K562 (cell line): ENCODE data around the gene NUDCD3. TPM values are rescaled to one million over a fixed set of nuclear protein-coding genes. Genes with fewer than 3 reads are reported as not detected.

Source experiments
- ATAC-seq: fragments of 200-7000 bp; cut with Tn5 transposase; 3 replicates; pipeline ENCODE4 v1.9.1; 2020; ENCODE audit warnings: moderate library complexity
- BruUV-seq: library from RNA; stranded (reverse); fragments of 400-500 nt; replicated peaks from 2 replicates; lab custom pipeline; 2021; lab: Mats Ljungman, UMichigan
- CTCF ChIA-PET: fragments of 300-600 bp; formaldehyde crosslinking; extraction: SDS; loops from one replicate; lab custom pipeline; 2021; ENCODE audit warnings: low intra/inter-chr PET ratio; lab: Yijun Ruan, JAX
- POLR2A ChIA-PET: fragments of 300-600, 350-650 bp; sonication (Branson Sonifier 250); formaldehyde crosslinking; extraction: SDS; loops from one replicate; lab custom pipeline; 2021; ENCODE audit warnings: antibody characterized with exemption, inconsistent platforms; lab: Yijun Ruan, JAX
- DNase-seq, 4 experiments: peaks; one replicate each; pipeline versions ENCODE4 v3.0.0 to v3.0.0-alpha.2; 2011 to 2018; ENCODE audit warnings: low spot score in 3 of 4, mixed read lengths in 3 of 4; ENCODE audit errors: extremely low read depth in 1 of 4
- FAIRE-seq: peaks from 2 replicates; lab custom pipeline; 2011; peaks lifted over from hg19 to GRCh38; lab: Jason Lieb, UNC
- H2AFZ ChIP-seq: 2 replicates; pipeline ENCODE4 v1.6.0; 2011; ENCODE audit warnings: low read depth, low read length, control low read depth, inconsistent platforms
- H3K27ac ChIP-seq: fragments of 200-600 bp; 3 replicates; pipeline ENCODE4 v1.8.0; 2011; ENCODE audit warnings: low read depth, mild to moderate bottlenecking, control low read depth, inconsistent platforms, low read length, moderate library complexity, mixed read lengths; ENCODE audit errors: extremely low read depth
- H3K27me3 ChIP-seq, 2 experiments: fragments of 300-600 bp in 1 of 2; 2 replicates in 1 of 2; 3 replicates in 1 of 2; pipeline versions ENCODE4 v1.6.0 to v1.8.0; 2011; ENCODE audit warnings: inconsistent platforms in 2 of 2, low read length in 2 of 2, mild to moderate bottlenecking in 1 of 2, mixed read lengths in 1 of 2, moderate library complexity in 1 of 2; ENCODE audit not compliant: control insufficient read depth in 2 of 2, insufficient read depth in 2 of 2
- H3K36me3 ChIP-seq: fragments of 300-600 bp; 3 replicates; pipeline ENCODE4 v1.8.0; 2011; ENCODE audit warnings: mild to moderate bottlenecking, low read length, inconsistent platforms; ENCODE audit not compliant: control insufficient read depth, insufficient read depth
- H3K4me1 ChIP-seq, 2 experiments: fragments of 200-600 bp in 1 of 2; replicated peaks in 1 of 2; 2 replicates in 1 of 2; 3 replicates in 1 of 2; pipeline versions ENCODE4 v1.5.1 to v1.8.0; 2011; ENCODE audit warnings: inconsistent platforms in 2 of 2, low read length in 2 of 2, mild to moderate bottlenecking in 1 of 2, mixed read lengths in 1 of 2, moderate library complexity in 1 of 2; ENCODE audit not compliant: control insufficient read depth in 2 of 2, insufficient read depth in 2 of 2
- H3K4me2 ChIP-seq: 2 replicates; pipeline ENCODE4 v1.6.1; 2011; ENCODE audit warnings: low read length, control low read depth, inconsistent platforms, mixed read lengths; ENCODE audit not compliant: insufficient read depth
- H3K4me3 ChIP-seq: fragments of 200-600 bp; sonication (generic), shearing (Covaris generic); 2 replicates; pipeline ENCODE4 v1.5.1; 2016; ENCODE audit warnings: control low read depth, inconsistent platforms
- H3K79me2 ChIP-seq: fragments of 200-600 bp; 3 replicates; pipeline ENCODE4 v1.8.0; 2011; ENCODE audit warnings: low read length, inconsistent platforms; ENCODE audit not compliant: control insufficient read depth, insufficient read depth
- H3K9ac ChIP-seq, 2 experiments: 2 replicates each; pipeline versions ENCODE4 v1.6.0 to v1.6.1; 2011; ENCODE audit warnings: low read depth in 2 of 2, low read length in 2 of 2, control low read depth in 1 of 2, inconsistent platforms in 1 of 2, mild to moderate bottlenecking in 1 of 2, mixed read lengths in 1 of 2; ENCODE audit not compliant: insufficient read depth in 1 of 2
- H3K9me1 ChIP-seq: one replicate; pipeline ENCODE4 v1.6.0; 2011; ENCODE audit warnings: inconsistent platforms, mild to moderate bottlenecking, low read length, moderate library complexity; ENCODE audit not compliant: control insufficient read depth, insufficient read depth
- H3K9me3 ChIP-seq: replicated peaks from 2 replicates; pipeline ENCODE4 v1.5.1; 2011; ENCODE audit warnings: low read depth, low read length, inconsistent platforms; ENCODE audit not compliant: control insufficient read depth, insufficient read depth
- H4K20me1 ChIP-seq: replicated peaks from 2 replicates; pipeline ENCODE4 v1.6.1; 2011; ENCODE audit warnings: low read length, inconsistent platforms, mixed read lengths; ENCODE audit not compliant: control insufficient read depth, insufficient read depth
- CCNT2 ChIP-seq: IDR thresholded peaks from 2 replicates; pipeline ENCODE4 v1.6.1; 2011; ENCODE audit warnings: borderline replicate concordance, low read depth, mild to moderate bottlenecking, moderate library complexity, mixed read lengths, low read length; ENCODE audit not compliant: insufficient read length; ENCODE audit errors: extremely low read depth
- CREB3L1 ChIP-seq: fragments of 450-650 bp; IDR thresholded peaks from 2 replicates; pipeline ENCODE4 v1.6.1; 2014; ENCODE audit warnings: low read depth, mild to moderate bottlenecking, moderate library complexity, borderline replicate concordance
- CREBBP ChIP-seq: IDR thresholded peaks from one replicate; pipeline ENCODE4 v1.6.1; 2012; ENCODE audit warnings: low read depth, mild to moderate bottlenecking, control low read depth, inconsistent platforms, low read length
- FOXA1 ChIP-seq: fragments of 450-650 bp; IDR thresholded peaks from 2 replicates; pipeline ENCODE4 v1.6.1; 2016; ENCODE audit warnings: mild to moderate bottlenecking, borderline replicate concordance
- HMBOX1 ChIP-seq: sonication (generic); IDR thresholded peaks from 2 replicates; pipeline ENCODE4 v1.6.1; 2016
- HMG20B ChIP-seq: fragments of 250-450 bp; sonication (Bioruptor Pico); IDR thresholded peaks from 2 replicates; pipeline ENCODE4 v1.5.0; 2021; ENCODE audit warnings: mild to moderate bottlenecking
- JUN ChIP-seq, 2 experiments: sonication (generic) in 1 of 2; formaldehyde crosslinking in 1 of 2; IDR thresholded peaks; 2 replicates each; pipeline versions ENCODE4 v1.6.1 to v1.8.0; 2012 to 2022; ENCODE audit warnings: borderline replicate concordance in 2 of 2, mild to moderate bottlenecking in 2 of 2, improper control_type of control experiment in 1 of 2, low read depth in 1 of 2, low read length in 1 of 2, missing genetic modification reagents in 1 of 2
- KDM1A ChIP-seq, 2 experiments: fragments of 450-650 bp; IDR thresholded peaks; 2 replicates each; pipeline ENCODE4 v1.6.1; 2016; ENCODE audit warnings: mild to moderate bottlenecking in 2 of 2
- MAX ChIP-seq: sonication (generic); formaldehyde crosslinking; IDR thresholded peaks from 2 replicates; pipeline ENCODE4 v1.9.0; 2022; ENCODE audit warnings: mild to moderate bottlenecking, missing genetic modification reagents
- MIER1 ChIP-seq: fragments of 450-650 bp; IDR thresholded peaks from 2 replicates; pipeline ENCODE4 v1.6.1; 2016; ENCODE audit warnings: antibody characterized with exemption, mild to moderate bottlenecking, low read depth
- NBN ChIP-seq: fragments of 450-650 bp; IDR thresholded peaks from 2 replicates; pipeline ENCODE4 v1.6.1; 2016; ENCODE audit warnings: low read depth, mild to moderate bottlenecking
- NFE2 ChIP-seq: IDR thresholded peaks from 2 replicates; pipeline ENCODE4 v1.6.1; 2014; ENCODE audit warnings: antibody characterized with exemption, low read depth
- SETDB1 ChIP-seq: IDR thresholded peaks from one replicate; pipeline ENCODE4 v1.6.1; 2012; ENCODE audit warnings: low read length, control low read depth, inconsistent platforms
- SIRT6 ChIP-seq: IDR thresholded peaks from one replicate; pipeline ENCODE4 v1.6.1; 2012; ENCODE audit warnings: low read depth, mild to moderate bottlenecking, control low read depth, inconsistent platforms, low read length, moderate library complexity
- SMC3 ChIP-seq: conservative IDR thresholded peaks from 2 replicates; pipeline ENCODE4 v1.6.1; 2011; ENCODE audit warnings: low read depth, low read length, improper control_type of control experiment; ENCODE audit not compliant: insufficient read depth
- SRF ChIP-seq, 2 experiments: fragments of 250-450, 450-650 bp in 1 of 2; sonication (Bioruptor Pico) in 1 of 2; sonication (generic) in 1 of 2; formaldehyde crosslinking; IDR thresholded peaks; 2 replicates each; pipeline versions ENCODE4 v1.5.0 to v1.5.1; 2020 to 2022; ENCODE audit warnings: mild to moderate bottlenecking in 1 of 2, missing genetic modification reagents in 1 of 2
- TFAP4 ChIP-seq: sonication (generic); formaldehyde crosslinking; IDR thresholded peaks from 2 replicates; pipeline ENCODE4 v1.8.0; 2022; ENCODE audit warnings: missing genetic modification reagents, mild to moderate bottlenecking, moderate library complexity, borderline replicate concordance
- ZBTB8A ChIP-seq: fragments of 450-650 bp; IDR thresholded peaks from 2 replicates; pipeline ENCODE4 v1.6.1; 2018; ENCODE audit warnings: mild to moderate bottlenecking, moderate library complexity; ENCODE audit not compliant: partially characterized antibody
- ZNF121 ChIP-seq: sonication (generic); formaldehyde crosslinking; conservative IDR thresholded peaks from 2 replicates; pipeline ENCODE4 v1.8.0; 2022; ENCODE audit warnings: missing genetic modification reagents
- ZNF79 ChIP-seq: fragments of 250-450 bp; sonication (Bioruptor Pico); IDR thresholded peaks from 2 replicates; pipeline ENCODE4 v1.4.0; 2020; ENCODE audit warnings: low read depth, mild to moderate bottlenecking, moderate library complexity
- WGBS: fragments of 100-300 bp; shearing (Covaris generic); methylation state at CpG from one replicate; pipeline ENCODE4 v1.1.6; 2016; ENCODE audit warnings: low coverage, mixed read lengths; ENCODE audit not compliant: insufficient coverage; ENCODE audit errors: missing lambda C conversion rate; 5-methylcytosine and 5-hydroxymethylcytosine counted together
- in situ Hi-C: fragments of 300-500 bp; cut with MboI; formaldehyde crosslinking; loops from 4 replicates; pipeline ENCODE4 v1.15.0; 2018; ENCODE audit warnings: inconsistent platforms, mixed read lengths
- intact Hi-C: fragments of 100-400 bp; cut with micrococcal nuclease; formaldehyde crosslinking; loops from 2 replicates; pipeline ENCODE4 v1.14.2; 2022
- polyA plus RNA-seq, 8 experiments: library from polyadenylated mRNA; depleted of rRNA in 4 of 8; stranded (reverse) in 5 of 8; unstranded in 3 of 8; fragments of >200 nt; fragmentation: Nextera tagmentation in 2 of 8; fragmentation: Illumina TruSeq in 1 of 8; extraction: Ambion mirVana in 2 of 8; extraction: Trizol in 1 of 8; gene quantifications; 2 replicates each; pipeline versions ENCODE4 v1.2.1 to v1.2.3, GENCODE V29; 2011 to 2014; ENCODE audit warnings: inconsistent platforms in 1 of 8, missing spikeins in 1 of 8
- total RNA-seq, 7 experiments: library from RNA; depleted of rRNA in 6 of 7; stranded (reverse); fragments of >200 nt in 6 of 7; fragmentation: Illumina TruSeq in 2 of 7; extraction: Trizol in 2 of 7; gene quantifications; 2 replicates each; pipeline versions ENCODE4 v1.2.1 to v1.2.3, GENCODE V29; 2011 to 2021; ENCODE audit warnings: low replicate concordance in 1 of 7

The NUDCD3 gene
- total and polyA plus RNA-seq, 9 of the 15 experiments (the other 6 are each of a cell fraction or from before 2014, with no cell fraction given) = 24.8 to 64.2 (median 42.6) TPM

GRCh38 chr7:44476313-44476712 is 14.1 kb downstream of the NUDCD3 start:
- in situ Hi-C loops = loop anchor here (10.0 kb wide), 1 partner anchor 232 kb away; no protein-coding TSS in a partner anchor

More at GRCh38 chr7:44476313-44476712, 14.1 kb downstream of the NUDCD3 start:
- no peaks in the 10 kb centered on the region; the same call in 1 of the 2 replicates for H3K9me3 ChIP-seq
- ChIA-PET CTCF (no interaction called here), POLR2A (interaction anchor here (1.2 kb wide), 1 partner anchor 25 kb away, joined by 4 read pairs; no protein-coding TSS in a partner anchor)
- 73% methylated on average over 5 of the region's 5 CpGs for WGBS
- intact Hi-C loops = loop anchor here (5.0 to 10.0 kb wide), 2 partner anchors 91 to 102 kb away; no protein-coding TSS in a partner anchor
- DNase-seq (no peak), ATAC-seq (no peak), FAIRE-seq (no peak)
- BruUV-seq = no TSS peak
- H3K36me3 ChIP-seq = peaks cover 76% of the 10 kb centered on the region
- no peaks in the 10 kb centered on the region for H3K9me1 ChIP-seq
- H3K4me1 ChIP-seq = no peaks in the 10 kb centered on the region; a peak in 1 of 5 replicates
- H2AFZ ChIP-seq = no peak overlapping the region
- H3K79me2 ChIP-seq = peaks cover 22% of the 10 kb centered on the region; the same call in 2 of the 3 replicates
- H4K20me1 ChIP-seq = peaks cover 9% of the 10 kb centered on the region
- no peak overlapping the region for H3K27ac ChIP-seq
- no peak for TF ChIP-seq CREB3L1
- no peak for TF ChIP-seq JUN (IDR thresholded peaks at IDR 0.05; ENCODE audit: borderline replicate concordance, low read depth, low read length)
- TF ChIP-seq JUN (CRISPR knock-in tag; IDR thresholded peaks at IDR 0.05; ENCODE audit: borderline replicate concordance) = no peak
- no peak for TF ChIP-seq NFE2
- no peak for TF ChIP-seq CCNT2
- no peak for TF ChIP-seq SIRT6
- TF ChIP-seq SRF (CRISPR knock-in tag; IDR thresholded peaks at IDR 0.05) = no peak
- TF ChIP-seq MAX (CRISPR knock-in tag) = no peak
- TF ChIP-seq ZNF121 = no peak
- no peak for TF ChIP-seq NBN
- no peak for TF ChIP-seq HMG20B (CRISPR knock-in tag)
- no peak for TF ChIP-seq HMBOX1
- TF ChIP-seq CREBBP = no peak
- no peak for TF ChIP-seq SETDB1
- no peak for TF ChIP-seq FOXA1
- TF ChIP-seq SMC3 = no peak
- TF ChIP-seq KDM1A (IDR thresholded peaks at IDR 0.05) = no peak
- no peak for TF ChIP-seq ZBTB8A
- no peak for TF ChIP-seq ZNF79 (CRISPR knock-in tag)
- TF ChIP-seq MIER1 = no peak
- no peak for TF ChIP-seq TFAP4 (CRISPR knock-in tag)
- no peak overlapping the region for H3K4me2 ChIP-seq
- no peak overlapping the region for H3K9ac ChIP-seq
- H3K4me3 ChIP-seq = no peak overlapping the region
- H3K27me3 ChIP-seq = no peaks in the 10 kb centered on the region
